ENCODE data around the gene GRM3. TPM values are rescaled to one million over a fixed set of nuclear protein-coding genes. Genes with fewer than 3 reads are reported as not detected.

The GRM3 gene
- total and polyA plus RNA-seq, 7 donors = 0.03 TPM; not detected in 6

DNA sequence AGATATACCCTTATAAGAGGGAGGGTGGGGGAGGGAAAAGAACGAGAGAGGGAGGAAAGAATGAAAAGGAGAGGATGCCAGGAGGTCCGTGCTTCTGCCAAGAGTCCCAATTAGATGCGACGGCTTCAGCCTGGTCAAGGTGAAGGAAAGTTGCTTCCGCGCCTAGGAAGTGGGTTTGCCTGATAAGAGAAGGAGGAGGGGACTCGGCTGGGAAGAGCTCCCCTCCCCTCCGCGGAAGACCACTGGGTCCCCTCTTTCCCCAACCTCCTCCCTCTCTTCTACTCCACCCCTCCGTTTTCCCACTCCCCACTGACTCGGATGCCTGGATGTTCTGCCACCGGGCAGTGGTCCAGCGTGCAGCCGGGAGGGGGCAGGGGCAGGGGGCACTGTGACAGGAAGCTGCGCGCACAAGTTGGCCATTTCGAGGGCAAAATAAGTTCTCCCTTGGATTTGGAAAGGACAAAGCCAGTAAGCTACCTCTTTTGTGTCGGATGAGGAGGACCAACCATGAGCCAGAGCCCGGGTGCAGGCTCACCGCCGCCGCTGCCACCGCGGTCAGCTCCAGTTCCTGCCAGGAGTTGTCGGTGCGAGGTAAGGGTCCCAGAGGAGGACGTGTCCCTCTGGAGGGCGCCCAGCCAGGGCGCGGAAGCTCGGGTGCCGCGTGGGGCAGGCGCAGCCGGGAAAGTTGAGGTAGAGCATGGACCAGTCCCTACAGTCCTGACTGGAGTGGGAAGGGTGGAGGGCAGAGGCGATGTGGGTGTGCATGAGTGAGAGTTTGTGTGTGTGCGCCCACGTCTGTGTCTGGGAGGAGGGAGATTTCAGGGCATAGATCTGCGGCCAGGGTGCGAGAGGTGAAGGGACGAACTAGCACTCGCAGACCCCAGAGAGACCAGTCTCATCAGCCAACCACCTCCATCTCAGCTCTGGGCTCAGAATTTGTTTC, 844 bp downstream of the GRM3 start:
- peaks cover 0 to 15% (median 10%) of the 10 kb centered on the region in 3 donors for H3K27me3 ChIP-seq (ENCODE audit: insufficient read depth in 3 of 3, low read length in 2 of 3)
- no peak for DNase-seq

DNA sequence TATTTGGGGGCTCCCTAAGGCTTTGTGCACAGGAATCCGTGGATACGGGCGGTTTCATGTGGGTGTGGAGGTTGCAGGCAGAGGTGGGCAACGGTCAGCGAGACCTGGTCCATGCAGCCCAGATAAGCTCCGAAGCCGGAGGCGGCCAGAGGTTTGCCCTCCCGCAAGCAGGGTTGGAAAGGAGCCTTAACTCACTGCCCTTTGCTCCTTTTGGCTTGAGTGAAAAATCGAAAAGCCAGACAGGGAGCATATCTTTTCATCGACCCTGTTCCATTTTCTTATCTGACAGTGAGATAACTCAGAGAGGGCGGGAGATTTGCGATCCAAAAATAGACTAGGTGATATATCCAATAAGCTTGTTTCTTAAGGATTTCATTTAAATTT, 1.5 kb downstream of the GRM3 start:
- Histone ChIP-seq H3K36me3 (ENCODE audit: insufficient read depth in 1 of 2, low read depth in 1 of 2) (no peaks in the 10 kb centered on the region), H3K27me3 (ENCODE audit: insufficient read depth in 3 of 3, low read length in 2 of 3) (peaks cover 0 to 15% (median 10%) of the 10 kb centered on the region in 3 donors), H3K4me1 (peaks cover 5% of the 10 kb centered on the region), H3K4me3 (no peak overlapping the region), H3K9me3 (no peaks in the 10 kb centered on the region), H3K27ac (no peak overlapping the region)
- intact Hi-C loops (cut with DNase I) = no loop called here
- TF ChIP-seq, protein P1, sequence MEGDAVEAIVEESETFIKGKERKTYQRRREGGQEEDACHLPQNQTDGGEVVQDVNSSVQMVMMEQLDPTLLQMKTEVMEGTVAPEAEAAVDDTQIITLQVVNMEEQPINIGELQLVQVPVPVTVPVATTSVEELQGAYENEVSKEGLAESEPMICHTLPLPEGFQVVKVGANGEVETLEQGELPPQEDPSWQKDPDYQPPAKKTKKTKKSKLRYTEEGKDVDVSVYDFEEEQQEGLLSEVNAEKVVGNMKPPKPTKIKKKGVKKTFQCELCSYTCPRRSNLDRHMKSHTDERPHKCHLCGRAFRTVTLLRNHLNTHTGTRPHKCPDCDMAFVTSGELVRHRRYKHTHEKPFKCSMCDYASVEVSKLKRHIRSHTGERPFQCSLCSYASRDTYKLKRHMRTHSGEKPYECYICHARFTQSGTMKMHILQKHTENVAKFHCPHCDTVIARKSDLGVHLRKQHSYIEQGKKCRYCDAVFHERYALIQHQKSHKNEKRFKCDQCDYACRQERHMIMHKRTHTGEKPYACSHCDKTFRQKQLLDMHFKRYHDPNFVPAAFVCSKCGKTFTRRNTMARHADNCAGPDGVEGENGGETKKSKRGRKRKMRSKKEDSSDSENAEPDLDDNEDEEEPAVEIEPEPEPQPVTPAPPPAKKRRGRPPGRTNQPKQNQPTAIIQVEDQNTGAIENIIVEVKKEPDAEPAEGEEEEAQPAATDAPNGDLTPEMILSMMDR (IDR thresholded peaks at IDR 0.05) = no peak
- DNase-seq (no peak), ATAC-seq (no peak)
- 14 to 17% (median 16%) methylated on average over 13 of the region's 13 CpGs for WGBS, 3 donors

More for the DNA sequence above, 844 bp downstream of the GRM3 start:
- H3K27ac ChIP-seq = no peak overlapping the region
- WGBS, 3 donors = 0 to 2% (median 2%) methylated on average over 42 of the region's 42 CpGs
- no peaks in the 10 kb centered on the region for H3K36me3 ChIP-seq (ENCODE audit: insufficient read depth in 1 of 2, low read depth in 1 of 2)
- intact Hi-C loops (cut with DNase I) = no loop called here
- no peak for ATAC-seq
- H3K4me3 ChIP-seq = peak overlapping the region; percentile 44
- H3K9me3 ChIP-seq = no peaks in the 10 kb centered on the region
- TF ChIP-seq, protein P1 (IDR thresholded peaks at IDR 0.05) = no peak
- peaks cover 5% of the 10 kb centered on the region for H3K4me1 ChIP-seq

DNA sequence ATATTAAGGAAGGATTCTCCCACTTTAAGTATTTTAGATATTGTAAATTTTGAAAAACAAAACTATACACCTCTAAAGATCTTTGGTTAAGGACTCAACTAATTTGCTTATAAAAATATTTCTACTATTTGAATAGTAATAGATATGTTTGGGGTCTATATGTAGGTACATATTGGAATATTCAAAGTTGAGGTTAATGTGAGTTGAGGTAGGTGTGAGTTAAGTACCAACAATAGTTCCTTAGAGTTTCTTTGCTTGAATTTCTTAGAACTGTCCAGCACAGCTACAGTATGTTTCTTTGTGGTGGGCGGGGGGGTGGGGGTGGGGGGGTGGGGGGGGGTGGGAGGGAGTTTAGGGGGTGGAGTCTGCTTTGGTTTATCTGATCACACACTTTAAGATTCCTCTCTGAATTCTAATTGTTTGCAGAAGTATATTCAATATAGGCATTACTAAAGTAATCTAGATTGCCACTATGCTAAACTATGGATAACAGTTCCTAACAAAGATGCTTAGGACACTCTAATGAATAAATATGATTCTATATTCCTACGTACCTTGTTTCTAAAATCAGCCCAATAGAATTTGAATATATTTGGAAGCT, 2.1 kb downstream of the GRM3 start:
- 42 to 51% (median 50%) methylated on average over 2 of the region's 2 CpGs for WGBS, 3 donors
- intact Hi-C loops (cut with DNase I) = no loop called here
- Histone ChIP-seq H3K36me3 (ENCODE audit: insufficient read depth in 1 of 2, low read depth in 1 of 2) (no peaks in the 10 kb centered on the region), H3K27ac (no peak overlapping the region), H3K4me1 (peaks cover 5% of the 10 kb centered on the region), H3K4me3 (no peak overlapping the region), H3K27me3 (ENCODE audit: insufficient read depth in 3 of 3, low read length in 2 of 3) (peaks cover 0 to 15% (median 10%) of the 10 kb centered on the region in 3 donors), H3K9me3 (no peaks in the 10 kb centered on the region)
- DNase-seq = no peak
- no peak for ATAC-seq
- TF ChIP-seq, protein P1 (IDR thresholded peaks at IDR 0.05) = no peak

DNA sequence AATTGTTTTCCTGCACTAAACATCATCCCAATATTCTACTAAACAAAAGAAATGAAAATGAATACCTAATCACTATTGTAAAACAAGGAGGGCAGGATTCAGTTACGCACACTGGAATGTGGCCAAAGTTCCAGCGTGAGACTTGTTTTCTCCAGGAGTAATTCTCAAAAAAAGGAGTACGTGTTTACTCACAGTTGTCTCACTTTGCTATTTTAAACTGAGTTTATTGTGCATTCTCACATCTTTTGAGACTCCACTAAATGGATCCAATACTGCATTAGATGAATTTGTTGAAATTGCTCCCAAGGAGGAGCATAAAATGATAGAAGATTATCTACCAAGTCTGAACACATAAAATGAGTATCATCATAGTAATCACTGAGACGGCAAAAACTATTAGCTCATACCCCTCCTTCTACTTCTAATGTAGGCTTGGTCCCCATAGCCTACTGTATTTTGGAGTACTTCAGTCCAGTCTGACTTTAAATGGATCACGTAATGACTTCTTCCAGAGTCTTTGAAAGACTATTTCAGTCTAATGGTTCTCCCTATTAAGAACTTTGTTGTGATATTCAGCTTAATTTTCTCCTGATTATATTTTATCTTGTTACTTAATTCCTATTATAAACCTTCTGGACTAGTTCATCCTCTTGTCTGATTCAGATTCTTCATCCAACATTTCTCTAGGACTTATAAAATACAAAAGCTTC, 3.8 kb downstream of the GRM3 start:
- ATAC-seq = no peak
- WGBS, 3 donors = 63 to 70% (median 64%) methylated on average over 5 of the region's 5 CpGs
- H3K27me3 ChIP-seq (ENCODE audit: insufficient read depth in 3 of 3, low read length in 2 of 3) = peaks cover 0 to 15% (median 10%) of the 10 kb centered on the region in 3 donors
- no peak overlapping the region for H3K4me3 ChIP-seq
- intact Hi-C loops (cut with DNase I) = no loop called here
- no peaks in the 10 kb centered on the region for H3K9me3 ChIP-seq
- TF ChIP-seq, protein P1 (IDR thresholded peaks at IDR 0.05) = no peak
- no peaks in the 10 kb centered on the region for H3K36me3 ChIP-seq (ENCODE audit: insufficient read depth in 1 of 2, low read depth in 1 of 2)
- DNase-seq = no peak
- peaks cover 5% of the 10 kb centered on the region for H3K4me1 ChIP-seq
- no peak overlapping the region for H3K27ac ChIP-seq
